Activated T-cell treated with anti-CD3 and anti-CD28 coated beads, Interleukin-2, amount 50 U/mL, for 24 hours (primary cell): Measurements from ENCODE around the gene NAALADL2.

Experiments
- DNase-seq: peaks from one replicate; pipeline ENCODE4 v3.0.0-alpha.2; 2020
- H3K27ac Mint-ChIP-seq: 2 replicates; pipeline ENCODE4 v1.8.0; 2020; ENCODE audit warnings: mild to moderate bottlenecking, mixed read lengths
- H3K27me3 Mint-ChIP-seq: 2 replicates; pipeline ENCODE4 v1.8.0; 2020; ENCODE audit warnings: mixed read lengths
- H3K36me3 Mint-ChIP-seq: 2 replicates; pipeline ENCODE4 v1.8.0; 2020; ENCODE audit warnings: low read depth, mixed read lengths
- H3K4me1 Mint-ChIP-seq: 2 replicates; pipeline ENCODE4 v1.8.0; 2020; ENCODE audit warnings: low read depth, mixed read lengths
- H3K4me3 Mint-ChIP-seq: 2 replicates; pipeline ENCODE4 v1.8.0; 2020; ENCODE audit warnings: mild to moderate bottlenecking, moderate library complexity, mixed read lengths
- H3K9me3 Mint-ChIP-seq: 2 replicates; pipeline ENCODE4 v1.8.0; 2020; ENCODE audit warnings: mixed read lengths

NAALADL2 gene

DNA sequence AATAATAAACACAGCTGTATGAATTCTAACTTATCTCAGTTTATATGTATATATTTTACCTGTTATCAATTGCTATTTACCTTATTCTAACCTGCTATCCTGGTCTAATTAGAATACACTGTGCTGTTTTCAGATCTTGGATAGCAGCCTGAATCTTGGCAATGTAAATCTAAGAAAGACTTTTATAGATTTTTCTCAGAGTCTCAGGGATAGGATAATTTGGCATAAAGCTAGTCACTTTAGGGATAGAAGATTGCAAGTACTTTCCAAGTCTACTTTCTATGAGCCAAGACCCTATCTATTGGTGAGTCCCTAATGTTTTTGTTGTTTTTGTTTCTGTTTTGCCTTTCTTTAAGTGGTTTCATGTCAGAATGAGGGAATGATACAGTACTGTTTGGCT, 695.7 kb downstream of the NAALADL2 start:
- H3K4me3 Mint-ChIP-seq: no peak overlapping the region
- no peak for DNase-seq
- peaks cover 11% of the 10 kb centered on the region for H3K9me3 Mint-ChIP-seq
- H3K27ac Mint-ChIP-seq: no peak overlapping the region
- no peaks in the 10 kb centered on the region for H3K36me3 Mint-ChIP-seq
- H3K4me1 Mint-ChIP-seq: no peaks in the 10 kb centered on the region
- no peaks in the 10 kb centered on the region for H3K27me3 Mint-ChIP-seq

DNA sequence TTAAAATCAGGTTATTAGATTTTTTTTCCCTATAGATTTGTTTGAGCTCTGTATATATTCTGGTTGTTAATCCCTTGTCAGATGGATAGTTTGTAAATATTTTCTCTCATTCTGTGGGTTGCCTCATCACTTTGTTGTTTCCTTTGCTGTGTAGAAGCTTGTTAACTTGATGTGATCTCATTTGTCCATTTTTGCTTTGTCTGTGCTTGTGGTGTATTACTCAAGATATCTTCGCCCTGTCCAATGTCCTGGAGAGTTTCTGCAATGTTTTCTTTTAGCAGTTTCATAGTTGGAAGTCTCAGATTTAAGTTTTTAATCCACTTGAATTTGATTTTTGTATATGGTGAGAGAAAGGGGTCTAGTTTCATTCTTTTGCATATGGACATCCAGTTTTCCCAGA, 699.1 kb downstream of the NAALADL2 start:
- no peaks in the 10 kb centered on the region for H3K36me3 Mint-ChIP-seq
- no peak overlapping the region for H3K4me3 Mint-ChIP-seq
- no peak overlapping the region for H3K27ac Mint-ChIP-seq
- no peaks in the 10 kb centered on the region for H3K27me3 Mint-ChIP-seq
- DNase-seq: no peak
- peaks cover 17% of the 10 kb centered on the region for H3K9me3 Mint-ChIP-seq
- no peaks in the 10 kb centered on the region for H3K4me1 Mint-ChIP-seq

DNA sequence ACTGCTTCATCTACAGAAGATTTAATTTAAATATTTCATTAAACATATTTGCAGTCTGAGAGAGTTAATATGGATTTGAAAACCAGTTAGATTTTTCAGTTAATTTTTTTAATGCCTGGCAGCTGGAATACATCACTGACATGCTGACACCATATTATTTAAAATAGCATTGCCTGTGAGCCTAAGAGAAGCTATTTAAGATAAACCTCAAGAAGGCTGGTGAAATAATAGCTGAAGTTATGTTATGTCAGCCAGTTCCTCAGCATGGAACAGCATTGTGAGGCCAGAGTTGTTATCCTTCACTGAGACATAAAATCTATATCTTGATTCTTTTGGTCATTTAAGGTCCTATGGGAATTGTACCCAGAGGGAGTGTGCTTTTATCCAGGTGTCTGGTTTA, 705.2 kb downstream of the NAALADL2 start:
- Mint-ChIP-seq H3K36me3 (no peaks in the 10 kb centered on the region), H3K27ac (no peak overlapping the region), H3K9me3 (peaks cover 8% of the 10 kb centered on the region), H3K4me3 (no peak overlapping the region), H3K27me3 (no peaks in the 10 kb centered on the region), H3K4me1 (no peaks in the 10 kb centered on the region)
- no peak for DNase-seq

DNA sequence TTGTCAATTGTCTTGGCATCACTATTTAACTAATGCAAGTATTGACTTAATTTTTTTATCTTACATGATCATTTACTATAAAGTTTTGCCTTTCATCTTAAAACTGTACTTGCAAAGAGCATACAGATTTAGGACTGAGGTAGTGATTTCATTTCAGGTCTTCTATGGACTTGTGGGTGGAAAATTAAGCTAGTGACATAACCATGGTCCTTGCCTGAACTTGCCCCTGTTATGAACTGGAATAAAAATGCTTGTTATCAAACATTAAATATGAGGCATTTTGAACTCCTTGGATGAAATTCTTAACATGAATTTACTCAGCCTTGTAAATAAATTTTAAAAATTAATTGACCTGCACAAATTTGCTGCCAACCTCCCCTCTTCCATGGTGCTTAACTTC, 712.0 kb downstream of the NAALADL2 start:
- H3K36me3 Mint-ChIP-seq: no peaks in the 10 kb centered on the region
- no peaks in the 10 kb centered on the region for H3K4me1 Mint-ChIP-seq
- H3K9me3 Mint-ChIP-seq: peaks cover 7% of the 10 kb centered on the region
- no peaks in the 10 kb centered on the region for H3K27me3 Mint-ChIP-seq
- no peak overlapping the region for H3K4me3 Mint-ChIP-seq
- DNase-seq: no peak
- no peak overlapping the region for H3K27ac Mint-ChIP-seq

DNA sequence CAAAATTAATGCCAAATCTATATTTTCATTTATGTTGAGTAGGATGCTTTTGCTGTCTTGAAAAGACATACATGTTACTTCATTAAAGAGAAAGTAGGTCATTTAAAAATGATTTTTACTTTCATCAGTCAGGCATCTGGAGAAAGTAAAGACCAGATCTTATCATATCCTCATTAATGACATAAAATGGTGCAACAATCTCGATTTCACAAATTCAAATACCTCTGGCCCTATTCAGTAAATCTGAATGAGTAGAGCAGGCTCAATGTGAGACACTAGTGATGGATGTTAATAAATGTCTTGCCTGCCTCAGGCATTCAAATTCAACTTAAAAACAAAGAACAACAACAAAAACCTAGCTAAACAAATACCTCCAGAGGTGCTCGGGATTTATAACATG, 714.1 kb downstream of the NAALADL2 start:
- Mint-ChIP-seq H3K27ac (no peak overlapping the region), H3K36me3 (no peaks in the 10 kb centered on the region), H3K4me3 (no peak overlapping the region), H3K9me3 (peaks cover 4% of the 10 kb centered on the region), H3K27me3 (no peaks in the 10 kb centered on the region), H3K4me1 (no peaks in the 10 kb centered on the region)
- DNase-seq: no peak

DNA sequence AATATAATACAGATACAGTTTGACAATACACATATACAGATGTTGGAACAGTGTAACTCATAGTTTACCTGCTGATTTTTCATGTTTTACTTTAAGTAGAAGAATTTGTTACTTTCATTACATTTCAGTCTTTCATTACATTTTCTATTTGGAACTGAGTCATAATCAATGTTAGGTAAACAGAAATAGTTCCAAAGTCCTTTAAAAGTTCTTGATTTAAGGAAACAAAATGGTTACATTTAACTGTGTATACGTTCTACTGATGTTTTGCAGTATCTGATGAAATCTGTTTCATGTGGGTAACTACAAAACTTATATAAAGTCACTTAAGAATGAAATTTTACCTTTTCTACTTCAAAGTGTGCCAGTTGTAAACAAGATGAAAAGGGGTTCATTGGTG, 721.2 kb downstream of the NAALADL2 start:
- Mint-ChIP-seq H3K4me1 (no peaks in the 10 kb centered on the region), H3K27me3 (no peaks in the 10 kb centered on the region), H3K27ac (no peak overlapping the region), H3K9me3 (no peaks in the 10 kb centered on the region), H3K36me3 (no peaks in the 10 kb centered on the region), H3K4me3 (no peak overlapping the region)
- no peak for DNase-seq

DNA sequence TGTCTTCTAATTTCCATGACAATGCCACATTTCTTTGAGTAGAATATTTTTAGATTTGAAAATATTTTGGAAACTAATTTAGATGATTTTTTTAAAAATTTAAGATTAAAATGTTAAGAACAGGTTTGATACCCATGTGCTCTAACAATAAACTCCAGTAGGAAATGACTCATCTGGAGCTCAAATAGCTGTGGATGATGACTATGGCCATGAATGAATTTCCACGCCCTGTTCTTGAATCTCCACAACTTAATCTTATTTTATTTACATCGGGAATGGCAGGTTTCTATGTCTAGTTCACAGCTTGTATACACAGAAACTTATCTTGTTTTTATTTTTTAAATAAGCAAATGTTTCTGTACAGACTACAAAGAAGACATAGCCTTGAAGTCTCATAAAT, 726.8 kb downstream of the NAALADL2 start:
- Mint-ChIP-seq H3K27ac (no peak overlapping the region), H3K36me3 (no peaks in the 10 kb centered on the region), H3K4me1 (no peaks in the 10 kb centered on the region), H3K4me3 (no peak overlapping the region), H3K9me3 (peaks cover 2% of the 10 kb centered on the region), H3K27me3 (no peaks in the 10 kb centered on the region)
- no peak for DNase-seq

DNA sequence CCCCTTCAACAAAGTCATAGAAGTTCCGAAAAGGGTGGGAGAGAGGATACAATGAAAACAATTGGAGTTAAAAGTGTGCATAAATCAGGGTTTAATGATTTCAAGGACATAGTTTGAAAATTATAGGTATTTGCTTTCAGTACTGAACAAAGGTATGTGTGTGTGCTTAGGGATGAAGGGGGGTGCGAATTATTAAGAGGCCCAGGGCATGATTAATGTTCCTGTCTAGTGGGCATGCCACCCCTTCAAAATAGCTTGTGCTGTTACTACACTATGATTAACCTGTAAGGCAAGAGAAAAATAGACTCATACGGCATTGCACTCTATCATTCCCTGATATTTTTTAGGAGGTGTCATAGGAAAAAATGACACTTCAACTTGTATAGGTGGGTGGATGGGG, 731.6 kb downstream of the NAALADL2 start:
- Mint-ChIP-seq H3K9me3 (peaks cover 7% of the 10 kb centered on the region), H3K4me3 (no peak overlapping the region), H3K27ac (no peak overlapping the region), H3K4me1 (no peaks in the 10 kb centered on the region), H3K27me3 (no peaks in the 10 kb centered on the region), H3K36me3 (no peaks in the 10 kb centered on the region)
- DNase-seq: no peak

DNA sequence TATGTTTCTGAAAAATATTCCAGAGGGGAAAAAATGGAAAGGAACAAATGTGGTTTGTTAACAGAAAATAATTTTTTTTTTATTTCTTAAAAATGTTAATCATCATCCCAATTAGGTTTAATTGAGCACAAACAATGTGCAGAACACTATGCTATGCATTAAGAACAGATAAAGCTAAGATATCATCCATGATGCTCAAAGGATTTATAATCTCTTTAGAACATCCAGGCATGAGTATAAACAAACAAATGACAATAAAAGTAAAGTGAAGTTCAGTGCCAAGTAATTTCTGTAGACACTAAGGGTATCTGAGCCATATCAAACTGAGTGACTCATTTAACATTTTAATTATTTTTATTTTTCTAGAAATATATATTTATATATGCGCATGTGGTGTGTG, 732.2 kb downstream of the NAALADL2 start:
- Mint-ChIP-seq H3K27me3 (no peaks in the 10 kb centered on the region), H3K36me3 (no peaks in the 10 kb centered on the region), H3K4me3 (no peak overlapping the region), H3K9me3 (peaks cover 7% of the 10 kb centered on the region), H3K4me1 (no peaks in the 10 kb centered on the region), H3K27ac (no peak overlapping the region)
- DNase-seq: no peak

DNA sequence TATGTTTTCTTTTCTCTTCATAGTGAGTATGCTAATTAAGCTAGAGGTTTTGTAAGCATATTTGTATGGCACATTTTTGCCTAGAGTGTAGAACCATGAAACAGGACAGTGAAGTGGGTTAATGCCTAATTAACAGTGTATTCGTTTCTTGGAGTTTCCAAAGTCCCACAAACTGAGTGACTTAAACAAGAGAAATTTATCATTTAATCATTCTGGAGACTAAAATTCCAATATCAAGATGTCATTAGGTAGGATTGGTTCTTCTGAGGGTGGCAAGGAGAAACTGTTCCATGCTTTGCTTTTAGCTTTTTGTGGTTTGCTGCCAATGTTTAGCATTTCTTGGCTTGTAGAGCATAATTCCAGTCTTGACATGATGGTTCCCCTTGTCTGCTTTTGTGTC, 734.2 kb downstream of the NAALADL2 start:
- Mint-ChIP-seq H3K36me3 (no peaks in the 10 kb centered on the region), H3K9me3 (peaks cover 7% of the 10 kb centered on the region), H3K4me3 (no peak overlapping the region), H3K4me1 (no peaks in the 10 kb centered on the region), H3K27ac (no peak overlapping the region), H3K27me3 (no peaks in the 10 kb centered on the region)
- DNase-seq: no peak

DNA sequence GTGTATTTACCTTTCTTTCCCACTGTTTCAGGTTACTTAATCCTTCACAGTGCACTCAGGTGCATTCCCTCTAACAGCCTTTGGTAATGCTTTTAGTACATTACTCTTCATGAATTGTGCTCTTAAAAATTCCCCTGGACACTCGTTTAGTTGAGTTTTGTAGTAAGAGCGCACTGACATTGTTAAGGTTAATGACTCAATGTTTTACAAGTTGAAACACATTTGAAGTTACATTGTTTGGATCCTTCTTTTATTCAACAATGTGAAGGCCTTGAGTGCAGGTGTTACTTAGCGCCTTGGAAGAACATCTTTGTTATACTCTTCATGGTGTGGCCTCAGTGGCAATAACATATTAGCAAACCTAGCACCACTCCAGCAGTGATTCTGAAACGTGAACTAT, 739.6 kb downstream of the NAALADL2 start:
- no peak for DNase-seq
- Mint-ChIP-seq H3K9me3 (peaks cover 3% of the 10 kb centered on the region), H3K4me1 (no peaks in the 10 kb centered on the region), H3K27me3 (no peaks in the 10 kb centered on the region), H3K27ac (no peak overlapping the region), H3K36me3 (no peaks in the 10 kb centered on the region), H3K4me3 (no peak overlapping the region)

DNA sequence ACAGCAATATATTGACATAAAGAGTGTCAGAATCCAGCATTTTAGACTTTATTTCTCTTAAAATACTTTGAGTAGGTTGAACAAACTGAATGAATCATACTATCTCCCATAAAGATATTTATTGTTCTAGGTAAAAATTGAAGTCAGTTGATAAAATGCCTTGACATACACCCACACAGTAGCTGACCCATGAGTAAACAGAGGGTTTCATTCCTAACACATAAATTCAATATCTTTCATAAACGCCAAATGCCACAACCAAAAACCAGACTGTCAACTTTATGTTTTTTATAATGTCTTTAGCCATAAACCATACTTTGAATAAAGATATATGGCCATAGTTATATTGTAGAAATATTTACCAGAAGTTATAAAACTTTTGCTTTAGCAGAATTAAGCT, 742.4 kb downstream of the NAALADL2 start:
- Mint-ChIP-seq H3K27ac (no peak overlapping the region), H3K36me3 (no peaks in the 10 kb centered on the region), H3K4me1 (no peaks in the 10 kb centered on the region), H3K27me3 (no peaks in the 10 kb centered on the region), H3K9me3 (peaks cover 3% of the 10 kb centered on the region), H3K4me3 (no peak overlapping the region)
- no peak for DNase-seq

DNA sequence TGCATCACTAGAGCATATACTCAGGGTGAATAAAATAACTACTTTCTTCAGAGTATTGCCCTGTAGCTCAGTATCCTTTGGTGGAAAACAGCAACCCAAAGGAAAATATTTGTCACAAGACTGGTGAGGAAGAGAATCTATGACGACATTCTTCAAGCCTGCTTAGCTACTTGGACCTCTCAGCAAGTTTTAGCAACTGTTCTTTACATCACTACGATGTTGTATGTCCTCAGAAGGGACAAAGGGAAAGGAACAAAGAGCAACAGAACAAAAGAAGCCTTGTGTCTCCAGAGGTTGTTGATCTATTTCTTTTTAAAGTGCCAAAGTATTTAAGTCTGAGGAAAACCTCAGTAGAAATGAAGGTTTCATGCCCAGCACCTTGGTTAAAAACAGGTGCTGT, 746.7 kb downstream of the NAALADL2 start:
- DNase-seq: no peak
- H3K4me3 Mint-ChIP-seq: no peak overlapping the region
- no peak overlapping the region for H3K27ac Mint-ChIP-seq
- no peaks in the 10 kb centered on the region for H3K4me1 Mint-ChIP-seq
- H3K27me3 Mint-ChIP-seq: no peaks in the 10 kb centered on the region
- peaks cover 3% of the 10 kb centered on the region for H3K9me3 Mint-ChIP-seq
- H3K36me3 Mint-ChIP-seq: no peaks in the 10 kb centered on the region

DNA sequence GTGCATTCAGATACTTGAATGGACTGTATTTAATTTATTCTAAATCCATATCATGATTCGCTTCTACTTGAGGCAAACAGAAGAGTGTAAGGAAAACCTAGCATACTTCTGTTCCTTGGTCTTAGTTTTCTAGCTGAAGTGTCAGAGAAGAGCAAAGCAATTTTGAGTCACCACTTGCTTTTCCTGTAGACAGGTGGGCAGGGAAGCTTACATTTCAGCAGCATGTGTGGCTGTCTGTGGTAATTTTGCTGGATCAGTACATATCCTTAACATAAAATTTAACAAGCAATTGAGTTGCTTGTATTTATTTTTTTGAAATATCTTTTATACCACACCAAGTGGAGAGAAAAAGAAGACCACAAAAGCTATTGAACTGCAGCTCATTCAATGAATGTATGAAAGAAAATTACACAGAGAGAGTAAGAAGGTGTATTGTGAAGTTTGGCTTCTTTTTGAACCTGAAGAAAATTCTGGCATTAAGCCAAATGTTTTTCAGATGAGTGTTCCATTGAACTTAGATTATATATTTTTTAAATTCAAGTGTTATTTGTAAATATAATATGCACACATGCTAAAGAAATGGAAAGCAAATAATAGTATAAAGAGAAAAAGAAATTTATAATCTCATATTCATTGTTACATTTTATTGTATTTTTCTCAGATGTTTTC, 747.6 kb downstream of the NAALADL2 start:
- no peaks in the 10 kb centered on the region for H3K27me3 Mint-ChIP-seq
- no peak overlapping the region for H3K4me3 Mint-ChIP-seq
- no peaks in the 10 kb centered on the region for H3K4me1 Mint-ChIP-seq
- H3K27ac Mint-ChIP-seq: no peak overlapping the region
- no peak for DNase-seq
- H3K9me3 Mint-ChIP-seq: peaks cover 3% of the 10 kb centered on the region
- no peaks in the 10 kb centered on the region for H3K36me3 Mint-ChIP-seq

DNA sequence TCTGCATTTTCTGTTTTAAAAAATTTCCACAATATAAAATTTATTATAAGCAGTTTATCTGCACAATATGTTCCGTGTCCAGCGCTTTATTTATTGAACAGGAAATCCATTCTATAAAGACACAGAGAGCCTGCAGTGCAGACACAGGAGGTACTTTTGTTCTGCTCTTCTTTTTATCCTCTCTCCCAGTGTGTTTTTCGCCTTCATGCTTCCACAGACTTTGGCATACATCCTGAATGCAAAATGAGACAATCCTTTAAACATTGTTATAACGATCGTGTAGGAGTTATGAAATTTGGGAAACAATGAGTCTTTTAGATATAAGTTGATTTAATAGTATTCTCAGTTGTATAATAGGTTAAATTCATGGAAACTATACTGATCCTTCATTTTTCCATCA, 749.2 kb downstream of the NAALADL2 start:
- no peak overlapping the region for H3K4me3 Mint-ChIP-seq
- no peaks in the 10 kb centered on the region for H3K36me3 Mint-ChIP-seq
- DNase-seq: no peak
- H3K27ac Mint-ChIP-seq: no peak overlapping the region
- no peaks in the 10 kb centered on the region for H3K27me3 Mint-ChIP-seq
- peaks cover 3% of the 10 kb centered on the region for H3K9me3 Mint-ChIP-seq
- no peaks in the 10 kb centered on the region for H3K4me1 Mint-ChIP-seq

DNA sequence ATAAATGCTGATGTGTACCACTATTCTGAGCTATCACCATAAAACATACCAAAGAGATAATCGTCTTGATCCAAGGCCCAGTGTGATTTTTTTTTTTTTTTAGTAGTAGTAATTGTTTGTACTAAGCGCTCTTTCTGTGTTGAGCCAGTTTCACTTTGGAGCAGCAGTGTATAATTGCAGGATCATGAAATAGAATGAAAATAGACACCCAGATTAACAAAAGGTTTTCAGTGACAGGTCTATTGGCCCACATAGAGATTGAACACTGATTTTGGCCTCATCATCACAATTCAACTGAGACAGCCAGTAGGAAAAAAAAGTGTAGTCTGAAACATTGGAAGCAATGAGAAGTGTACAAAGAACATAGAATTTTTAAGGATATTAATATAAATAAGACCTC, 749.8 kb downstream of the NAALADL2 start:
- Mint-ChIP-seq H3K4me3 (no peak overlapping the region), H3K4me1 (no peaks in the 10 kb centered on the region)

More for the DNA sequence above, 749.8 kb downstream of the NAALADL2 start:
- DNase-seq: no peak
- no peak overlapping the region for H3K27ac Mint-ChIP-seq
- no peaks in the 10 kb centered on the region for H3K36me3 Mint-ChIP-seq
- H3K27me3 Mint-ChIP-seq: no peaks in the 10 kb centered on the region
- H3K9me3 Mint-ChIP-seq: peaks cover 3% of the 10 kb centered on the region
